Epithelial cell of esophagus (primary cell): ENCODE results near the gene NFIA.

ENCODE experiments used
- DNase-seq: peaks from one replicate; pipeline ENCODE4 v3.0.0; 2010; ENCODE audit warnings: low read depth
- H3K4me3 ChIP-seq: 2 replicates; pipeline ENCODE4 v1.5.1; 2011; ENCODE audit warnings: mild to moderate bottlenecking, low read length, control low read depth
- CTCF ChIP-seq: IDR thresholded peaks from 2 replicates; pipeline ENCODE4 v1.5.1; 2011; ENCODE audit warnings: low read depth, mild to moderate bottlenecking, low read length, control low read depth, inconsistent platforms; ENCODE audit not compliant: insufficient read depth; ENCODE audit errors: missing control alignments

The NFIA gene

GRCh38 chr1:61181067-61182038 is 99.0 kb downstream of the NFIA start:
- no peak for TF ChIP-seq CTCF
- DNase-seq: no peak
- H3K4me3 ChIP-seq: no peak overlapping the region

GRCh38 chr1:61182049-61182448 is 99.7 kb downstream of the NFIA start:
- no peak for TF ChIP-seq CTCF
- no peak overlapping the region for H3K4me3 ChIP-seq
- peak; percentile 13 for DNase-seq

- no peak for TF ChIP-seq CTCF
- H3K4me3 ChIP-seq: no peak overlapping the region
Observed at GRCh38 chr1:61182480-61182879, 100.1 kb downstream of the NFIA start.

GRCh38 chr1:61183471-61184039 is 101.2 kb downstream of the NFIA start:
- peak; percentile 9 for DNase-seq
- no peak for TF ChIP-seq CTCF
- peak overlapping the region; percentile 34 for H3K4me3 ChIP-seq

More at GRCh38 chr1:61182480-61182879, 100.1 kb downstream of the NFIA start:
- no peak for DNase-seq

- DNase-seq: peak; percentile 87
- peak overlapping the region; percentile 34 for H3K4me3 ChIP-seq
- no peak for TF ChIP-seq CTCF
Observed at GRCh38 chr1:61184040-61184713, 101.8 kb downstream of the NFIA start.

- TF ChIP-seq CTCF: no peak
- peak overlapping the region; percentile 34 for H3K4me3 ChIP-seq
- no peak for DNase-seq
Observed at GRCh38 chr1:61184714-61185106, 102.3 kb downstream of the NFIA start.
